NCI-H2029 (cell line): ENCODE results near the gene SSU72.
"Not testable (repeated sequence)": the region's sequence is repeated elsewhere in the genome, so short reads cannot be mapped to it uniquely, and the experiment has no call there.

ENCODE experiments used
- DNase-seq: peaks from one replicate; lab custom pipeline; 2025; lab: John Stamatoyannopoulos, UW

Gene SSU72

DNA sequence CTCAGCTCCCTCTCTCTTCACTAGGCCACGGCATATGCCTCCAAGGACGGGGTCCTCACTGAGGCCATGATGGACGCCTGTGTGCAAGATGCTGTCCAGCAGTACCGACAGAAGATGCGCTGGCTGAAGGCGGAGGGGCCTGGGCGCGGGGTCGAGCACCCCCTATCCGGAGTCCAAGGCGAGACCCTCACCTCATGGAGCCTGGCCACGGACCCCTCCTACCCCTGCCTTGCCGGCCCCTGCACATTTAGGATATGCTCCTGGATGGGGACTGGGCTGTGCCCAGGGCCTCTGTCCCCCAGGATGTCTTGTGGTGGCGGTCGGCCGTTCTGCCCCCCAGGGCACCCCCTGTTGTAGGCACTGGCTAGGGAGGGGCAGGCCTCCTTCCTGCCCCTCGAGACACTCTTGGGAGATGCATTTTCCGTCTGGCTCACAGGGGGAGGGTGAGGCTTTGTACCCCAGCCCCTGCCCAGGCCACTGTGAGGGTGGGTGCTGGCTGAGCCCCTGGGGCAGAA is 79.1 kb downstream of the SSU72 start:
- not testable (repeated sequence) for DNase-seq

DNA sequence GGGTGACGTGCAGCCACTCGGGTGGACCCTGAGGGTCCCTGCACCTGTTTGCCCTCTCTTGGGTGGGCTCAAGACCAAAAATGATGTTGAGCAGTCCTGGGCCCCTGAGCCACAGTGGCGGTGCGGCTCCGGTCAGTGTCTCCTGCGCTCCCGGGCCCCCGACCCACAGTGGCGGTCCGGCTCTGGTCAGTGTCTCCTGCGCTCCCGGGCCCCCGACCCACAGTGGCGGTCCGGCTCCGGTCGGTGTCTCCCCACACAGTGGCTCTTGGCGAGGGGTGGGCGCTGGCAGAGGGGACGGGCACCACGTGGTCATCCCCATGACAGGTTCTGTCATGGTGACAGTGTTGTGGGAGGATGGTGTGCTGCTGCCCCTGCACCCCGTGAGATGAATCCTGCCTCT is 80.4 kb downstream of the SSU72 start:
- DNase-seq: not testable (repeated sequence)
